ENCODE measurements around the gene PLA2G4D. TPM values are rescaled to one million over a fixed set of nuclear protein-coding genes. Genes with fewer than 3 reads are reported as not detected.

Gene PLA2G4D
- total RNA-seq, 2 donors from 2014 or later: not detected

Other genes with a start within 250 kb of the PLA2G4D start
- gene SPTBN5, start 200.5 kb downstream of the PLA2G4D start, total RNA-seq: 1 to 10 TPM; 1.7 to 2.5 TPM
- 10 to 100 TPM; 34.0 to 42.1 TPM for gene EHD4, start 122.0 kb downstream of the PLA2G4D start, total RNA-seq
- gene PLA2G4E, start 73.5 kb downstream of the PLA2G4D start, total RNA-seq: under 1 TPM in 1 of 2 donors, not detected in 1; 0.16 TPM
- 1 to 10 TPM in 1 of 2 donors, not detected in 1; 1.5 TPM for gene PLA2G4F, start 62.1 kb upstream of the PLA2G4D start, total RNA-seq
- gene VPS39, start 113.7 kb upstream of the PLA2G4D start, total RNA-seq: 10 to 100 TPM; 39.1 to 39.2 TPM
- 10 to 100 TPM; 15.2 to 18.0 TPM for gene GANC, start 178.6 kb upstream of the PLA2G4D start, total RNA-seq
- 10 to 100 TPM; 19.9 to 28.3 TPM for gene TMEM87A, start 178.9 kb upstream of the PLA2G4D start, total RNA-seq

All from left cardiac atrium (tissue), 2 donors.